Measurements from ENCODE around the gene WDR53.
"Not testable (repeated sequence)": the region's sequence is repeated elsewhere in the genome, so short reads cannot be mapped to it uniquely, and the experiment has no call there.

WDR53 gene

DNA sequence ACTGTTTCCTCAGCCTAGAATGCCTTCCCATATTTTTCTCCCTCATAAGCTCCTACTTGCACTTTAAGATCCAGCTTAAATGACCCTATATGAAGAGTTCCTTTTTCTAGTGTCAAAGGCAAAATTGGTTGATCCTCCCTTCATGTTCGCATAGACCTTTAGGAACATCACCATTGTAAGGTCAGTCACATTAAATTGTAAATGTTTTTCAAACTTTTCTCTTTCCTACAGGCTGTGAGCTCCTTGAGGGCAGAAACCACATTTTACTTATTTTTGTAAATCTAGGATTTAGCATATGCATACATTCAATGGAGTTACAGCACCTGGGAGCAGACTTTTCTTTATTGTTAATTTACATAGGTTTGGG, 54.0 kb downstream of the WDR53 start:
- no peaks in the 10 kb centered on the region for H4K20me1 ChIP-seq (ENCODE audit: insufficient read depth, low read length)
- no peaks in the 10 kb centered on the region for H3K9me2 ChIP-seq (replicated peaks; ENCODE audit: insufficient read depth, low read length)
- no peaks in the 10 kb centered on the region for H3K36me3 ChIP-seq (replicated peaks; ENCODE audit: insufficient read depth, low read length)
- H3K4me2 ChIP-seq (ENCODE audit: low read depth, low read length) = peak overlapping the region; percentile 55; the same call in 1 of the 2 replicates
- TF ChIP-seq EZH2 (optimal IDR thresholded peaks at IDR 0.05; ENCODE audit: low read depth, low read length) (no peak), EZH2phosphoT487 (IDR thresholded peaks at IDR 0.05; ENCODE audit: low read length) (no peak)
- TF ChIP-seq, protein P1, sequence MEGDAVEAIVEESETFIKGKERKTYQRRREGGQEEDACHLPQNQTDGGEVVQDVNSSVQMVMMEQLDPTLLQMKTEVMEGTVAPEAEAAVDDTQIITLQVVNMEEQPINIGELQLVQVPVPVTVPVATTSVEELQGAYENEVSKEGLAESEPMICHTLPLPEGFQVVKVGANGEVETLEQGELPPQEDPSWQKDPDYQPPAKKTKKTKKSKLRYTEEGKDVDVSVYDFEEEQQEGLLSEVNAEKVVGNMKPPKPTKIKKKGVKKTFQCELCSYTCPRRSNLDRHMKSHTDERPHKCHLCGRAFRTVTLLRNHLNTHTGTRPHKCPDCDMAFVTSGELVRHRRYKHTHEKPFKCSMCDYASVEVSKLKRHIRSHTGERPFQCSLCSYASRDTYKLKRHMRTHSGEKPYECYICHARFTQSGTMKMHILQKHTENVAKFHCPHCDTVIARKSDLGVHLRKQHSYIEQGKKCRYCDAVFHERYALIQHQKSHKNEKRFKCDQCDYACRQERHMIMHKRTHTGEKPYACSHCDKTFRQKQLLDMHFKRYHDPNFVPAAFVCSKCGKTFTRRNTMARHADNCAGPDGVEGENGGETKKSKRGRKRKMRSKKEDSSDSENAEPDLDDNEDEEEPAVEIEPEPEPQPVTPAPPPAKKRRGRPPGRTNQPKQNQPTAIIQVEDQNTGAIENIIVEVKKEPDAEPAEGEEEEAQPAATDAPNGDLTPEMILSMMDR (IDR thresholded peaks at IDR 0.05; ENCODE audit: low read length) = no peak
- H3K79me2 ChIP-seq (ENCODE audit: low read length) = no peaks in the 10 kb centered on the region
- no peaks in the 10 kb centered on the region for H3K27me3 ChIP-seq (replicated peaks; ENCODE audit: insufficient read depth, low read length)
- H3K4me3 ChIP-seq (ENCODE audit: low read length) = no peak overlapping the region
- H2AFZ ChIP-seq (ENCODE audit: low read length) = no peak overlapping the region
- H3K9ac ChIP-seq (ENCODE audit: low read length) = no peak overlapping the region
- H3F3A ChIP-seq (ENCODE audit: insufficient read depth, low read length) = peaks cover 23% of the 10 kb centered on the region
- no peak for DNase-seq
- H3K9me3 ChIP-seq (replicated peaks; ENCODE audit: insufficient read depth, low read length) = no peaks in the 10 kb centered on the region
- peaks cover 43% of the 10 kb centered on the region for H3K4me1 ChIP-seq (ENCODE audit: low read length)
- H3K27ac ChIP-seq (ENCODE audit: low read length) = peak overlapping the region; percentile 61; the same call in 1 of the 2 replicates

DNA sequence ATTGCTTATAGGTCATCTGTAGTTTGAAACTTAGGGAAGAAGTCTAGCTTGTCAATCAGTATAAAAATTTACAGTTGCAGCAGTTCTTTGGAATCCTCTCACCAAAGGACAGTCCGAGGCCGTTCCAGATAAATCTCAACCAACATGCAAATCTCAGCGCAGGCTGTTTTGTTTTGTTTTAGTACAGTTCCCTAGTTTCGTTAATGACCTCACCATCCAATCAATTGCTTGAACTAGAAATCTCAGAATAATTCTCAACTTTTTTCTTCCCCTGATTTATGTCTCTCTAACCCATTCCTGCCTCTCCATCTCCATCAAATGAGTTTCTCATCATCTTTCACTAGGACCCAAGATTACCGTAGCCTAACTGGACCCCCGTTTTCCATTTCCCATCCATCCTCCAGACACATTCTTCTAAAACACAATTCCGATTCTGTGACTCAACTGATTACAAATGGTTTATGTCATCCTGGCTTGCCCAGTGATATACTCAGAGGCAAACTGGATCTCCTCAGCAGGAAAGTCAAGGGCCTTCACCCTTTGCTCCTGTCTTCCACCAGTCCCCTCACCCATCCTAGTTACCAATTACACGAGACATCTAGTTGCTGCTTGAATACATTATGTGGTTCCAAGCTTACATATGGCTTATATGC, 54.5 kb downstream of the WDR53 start:
- Histone ChIP-seq H3K4me1 (ENCODE audit: low read length) (peaks cover 38% of the 10 kb centered on the region), H4K20me1 (ENCODE audit: insufficient read depth, low read length) (no peaks in the 10 kb centered on the region), H3K9ac (ENCODE audit: low read length) (no peak overlapping the region), H3K27ac (ENCODE audit: low read length) (no peak overlapping the region), H3F3A (ENCODE audit: insufficient read depth, low read length) (peaks cover 21% of the 10 kb centered on the region), H3K9me2 (replicated peaks; ENCODE audit: insufficient read depth, low read length) (no peaks in the 10 kb centered on the region), H3K36me3 (replicated peaks; ENCODE audit: insufficient read depth, low read length) (no peaks in the 10 kb centered on the region), H3K4me3 (ENCODE audit: low read length) (no peak overlapping the region), H3K79me2 (ENCODE audit: low read length) (no peaks in the 10 kb centered on the region), H3K4me2 (ENCODE audit: low read depth, low read length) (no peak overlapping the region), H3K27me3 (replicated peaks; ENCODE audit: insufficient read depth, low read length) (no peaks in the 10 kb centered on the region), H3K9me3 (replicated peaks; ENCODE audit: insufficient read depth, low read length) (no peaks in the 10 kb centered on the region), H2AFZ (ENCODE audit: low read length) (no peak overlapping the region)
- DNase-seq = no peak
- TF ChIP-seq EZH2 (optimal IDR thresholded peaks at IDR 0.05; ENCODE audit: low read depth, low read length) = no peak
- TF ChIP-seq, protein P1 (IDR thresholded peaks at IDR 0.05; ENCODE audit: low read length) = no peak
- TF ChIP-seq EZH2phosphoT487 (IDR thresholded peaks at IDR 0.05; ENCODE audit: low read length) = no peak

DNA sequence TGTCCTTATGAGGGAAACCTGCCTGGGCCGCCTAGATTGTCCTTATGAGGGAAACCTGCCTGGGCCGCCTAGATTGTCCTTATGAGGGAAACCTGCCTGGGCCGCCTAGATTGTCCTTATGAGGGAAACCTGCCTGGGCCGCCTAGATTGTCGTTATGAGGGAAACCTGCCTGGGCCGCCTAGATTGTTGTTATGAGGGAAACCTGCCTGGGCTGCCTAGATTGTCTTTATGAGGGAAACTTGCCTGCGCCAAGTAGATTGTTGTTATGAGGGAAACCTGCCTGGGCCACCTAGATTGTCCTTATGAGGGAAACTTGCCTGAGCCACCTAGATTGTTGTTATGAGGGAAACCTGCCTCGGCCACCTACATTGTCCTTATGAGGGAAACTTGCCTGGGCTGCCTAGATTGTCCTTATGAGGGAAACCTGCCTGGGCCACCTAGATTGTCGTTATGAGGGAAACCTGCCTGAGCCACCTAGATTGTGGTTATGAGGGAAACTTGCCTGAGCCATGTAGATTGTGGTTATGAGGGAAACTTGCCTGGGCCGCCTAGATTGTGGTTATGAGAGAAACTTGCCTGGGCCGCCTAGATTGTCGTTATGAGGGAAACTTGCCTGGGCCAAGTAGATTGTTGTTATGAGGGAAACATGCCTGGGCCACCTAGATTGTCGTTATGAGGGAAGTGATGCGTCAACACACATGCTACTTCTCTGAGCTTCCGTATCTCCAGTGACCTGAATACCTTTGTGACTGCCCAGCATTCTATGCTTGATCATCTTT, 56.5 kb downstream of the WDR53 start:
- DNase-seq; H3K9me3 ChIP-seq (replicated peaks; ENCODE audit: insufficient read depth, low read length); H2AFZ ChIP-seq (ENCODE audit: low read length); H3K36me3 ChIP-seq (replicated peaks; ENCODE audit: insufficient read depth, low read length); H3K4me2 ChIP-seq (ENCODE audit: low read depth, low read length); H3K4me3 ChIP-seq (ENCODE audit: low read length); H3K27ac ChIP-seq (ENCODE audit: low read length); H3K27me3 ChIP-seq (replicated peaks; ENCODE audit: insufficient read depth, low read length); H3K9ac ChIP-seq (ENCODE audit: low read length); H4K20me1 ChIP-seq (ENCODE audit: insufficient read depth, low read length); H3K79me2 ChIP-seq (ENCODE audit: low read length); H3F3A ChIP-seq (ENCODE audit: insufficient read depth, low read length); H3K9me2 ChIP-seq (replicated peaks; ENCODE audit: insufficient read depth, low read length): not testable (repeated sequence)
- H3K4me1 ChIP-seq (ENCODE audit: low read length) = peaks cover 20% of the 10 kb centered on the region

DNA sequence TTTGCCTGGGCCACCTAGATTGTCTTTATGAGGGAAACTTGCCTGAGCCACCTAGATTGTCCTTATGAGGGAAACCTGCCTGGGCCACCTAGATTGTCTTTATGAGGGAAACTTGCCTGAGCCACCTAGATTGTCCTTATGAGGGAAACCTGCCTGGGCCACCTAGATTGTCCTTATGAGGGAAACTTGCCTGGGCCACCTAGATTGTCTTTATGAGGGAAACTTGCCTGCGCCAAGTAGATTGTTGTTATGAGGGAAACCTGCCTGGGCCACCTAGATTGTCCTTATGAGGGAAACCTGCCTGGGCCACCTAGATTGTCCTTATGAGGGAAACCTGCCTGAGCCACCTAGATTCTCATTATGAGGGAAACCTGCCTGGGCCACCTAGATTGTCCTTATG, 57.2 kb downstream of the WDR53 start:
- not testable (repeated sequence) for H3K9ac ChIP-seq (ENCODE audit: low read length); H3K27ac ChIP-seq (ENCODE audit: low read length); H3K36me3 ChIP-seq (replicated peaks; ENCODE audit: insufficient read depth, low read length); H3F3A ChIP-seq (ENCODE audit: insufficient read depth, low read length); H3K79me2 ChIP-seq (ENCODE audit: low read length); H3K4me2 ChIP-seq (ENCODE audit: low read depth, low read length); H4K20me1 ChIP-seq (ENCODE audit: insufficient read depth, low read length); H2AFZ ChIP-seq (ENCODE audit: low read length); DNase-seq; H3K27me3 ChIP-seq (replicated peaks; ENCODE audit: insufficient read depth, low read length); H3K9me2 ChIP-seq (replicated peaks; ENCODE audit: insufficient read depth, low read length); H3K4me3 ChIP-seq (ENCODE audit: low read length); H3K9me3 ChIP-seq (replicated peaks; ENCODE audit: insufficient read depth, low read length)
- H3K4me1 ChIP-seq (ENCODE audit: low read length) = peaks cover 16% of the 10 kb centered on the region

Data from MM.1S (cell line).